H1 (cell line): ENCODE measurements around the gene GNAL. TPM values are rescaled to one million over a fixed set of nuclear protein-coding genes. Genes with fewer than 3 reads are reported as not detected.
"Not testable (repeated sequence)": the region's sequence is repeated elsewhere in the genome, so short reads cannot be mapped to it uniquely, and the experiment has no call there.

Experiments used
- CTCF ChIA-PET: fragments of 300-600 bp; sonication (Branson Sonifier 250); formaldehyde crosslinking; loops from one replicate; lab custom pipeline; 2021; ENCODE audit not compliant: partially characterized antibody; lab: Charles Lee
- POLR2A ChIA-PET: fragments of 300-600 bp; sonication (Branson Sonifier 250); formaldehyde crosslinking; loops from one replicate; lab custom pipeline; 2021; ENCODE audit warnings: inconsistent platforms; ENCODE audit not compliant: partially characterized antibody; lab: Charles Lee
- DNase-seq, 2 experiments: peaks; one replicate each; pipeline versions ENCODE4 v3.0.0 to v3.0.0-alpha.2; 2010 to 2022; ENCODE audit warnings: low spot score in 2 of 2, low read depth in 1 of 2, mixed read lengths in 1 of 2
- FAIRE-seq: peaks from 2 replicates; lab custom pipeline; 2011; peaks lifted over from hg19 to GRCh38; lab: Jason Lieb, UNC
- H2AFZ ChIP-seq: 2 replicates; pipeline ENCODE4 v1.8.1; 2012; ENCODE audit warnings: low read length, inconsistent platforms
- H2AK5ac ChIP-seq: 2 replicates; pipeline ENCODE4 v1.6.1; 2013; ENCODE audit warnings: low read depth, low read length
- H2BK120ac ChIP-seq: replicated peaks from 2 replicates; pipeline ENCODE3; 2013; ENCODE audit warnings: low read depth, low read length, inconsistent platforms
- H2BK12ac ChIP-seq: 2 replicates; pipeline ENCODE4 v1.6.1; 2013; ENCODE audit warnings: low read depth, low read length
- H2BK15ac ChIP-seq: 2 replicates; pipeline ENCODE4 v1.6.1; 2013; ENCODE audit warnings: low read length
- H2BK20ac ChIP-seq: 2 replicates; pipeline ENCODE4 v1.6.1; 2013; ENCODE audit warnings: low read length
- H2BK5ac ChIP-seq: 2 replicates; pipeline ENCODE4 v1.6.1; 2013; ENCODE audit warnings: low read depth, low read length
- H3K14ac ChIP-seq: 2 replicates; pipeline ENCODE4 v1.6.1; 2013; ENCODE audit warnings: inconsistent platforms; ENCODE audit not compliant: insufficient read length
- H3K18ac ChIP-seq: 2 replicates; pipeline ENCODE4 v1.6.1; 2013; ENCODE audit warnings: low read length; ENCODE audit errors: extremely low read depth
- H3K23ac ChIP-seq: 2 replicates; pipeline ENCODE4 v1.6.1; 2013; ENCODE audit warnings: inconsistent platforms; ENCODE audit not compliant: insufficient read length
- H3K23me2 ChIP-seq: 2 replicates; pipeline ENCODE4 v1.6.1; 2013; ENCODE audit warnings: low read depth, low read length
- H3K27ac ChIP-seq: 2 replicates; pipeline ENCODE4 v1.6.1; 2011; ENCODE audit warnings: low read depth, low read length, inconsistent platforms
- H3K27me3 ChIP-seq, 4 experiments: replicated peaks in 1 of 4; 1 replicate in 1 of 4; 2 replicates in 3 of 4; pipeline versions ENCODE4 v1.6.1 to v1.8.1; 2011 to 2013; ENCODE audit warnings: low read length in 3 of 4, mild to moderate bottlenecking in 3 of 4, inconsistent platforms in 2 of 4, mixed read lengths in 2 of 4, moderate library complexity in 1 of 4; ENCODE audit not compliant: control insufficient read depth in 3 of 4, insufficient read depth in 3 of 4; ENCODE audit errors: extremely low read depth in 1 of 4
- H3K36me3 ChIP-seq, 4 experiments: 2 replicates each; pipeline versions ENCODE4 v1.6.1 to v1.8.1; 2011 to 2013; ENCODE audit warnings: mild to moderate bottlenecking in 4 of 4, low read length in 3 of 4, moderate library complexity in 2 of 4, control low read depth in 1 of 4, inconsistent platforms in 1 of 4; ENCODE audit not compliant: insufficient read depth in 4 of 4, control insufficient read depth in 2 of 4
- H3K4ac ChIP-seq: replicated peaks from 2 replicates; pipeline ENCODE3; 2013; ENCODE audit warnings: low read length, low read depth, mixed read lengths, inconsistent platforms; ENCODE audit not compliant: insufficient read length
- H3K4me1 ChIP-seq, 4 experiments: replicated peaks in 1 of 4; 1 replicate in 1 of 4; 2 replicates in 3 of 4; pipeline versions ENCODE4 v1.6.1 to v1.8.1; 2011 to 2013; ENCODE audit warnings: low read length in 3 of 4, inconsistent platforms in 2 of 4, mixed read lengths in 1 of 4; ENCODE audit not compliant: insufficient read depth in 4 of 4, control insufficient read depth in 3 of 4
- H3K4me2 ChIP-seq, 2 experiments: 2 replicates each; pipeline versions ENCODE4 v1.6.1 to v1.8.1; 2011 to 2013; ENCODE audit warnings: low read depth in 2 of 2, low read length in 2 of 2, control low read depth in 1 of 2, inconsistent platforms in 1 of 2, mild to moderate bottlenecking in 1 of 2; ENCODE audit not compliant: insufficient read depth in 1 of 2
- H3K4me3 ChIP-seq, 4 experiments: fragments of 200-600, 300-600 bp in 1 of 4; sonication (generic), shearing (Covaris generic), sonication (Bioruptor Twin) in 1 of 4; 2 replicates each; pipeline versions ENCODE4 v1.5.1 to v1.8.1; 2011 to 2016; ENCODE audit warnings: low read length in 4 of 4, low read depth in 3 of 4, control low read depth in 2 of 4, inconsistent platforms in 2 of 4, mild to moderate bottlenecking in 2 of 4, mixed read lengths in 1 of 4, moderate library complexity in 1 of 4; ENCODE audit not compliant: insufficient read depth in 2 of 4; ENCODE audit errors: extremely low read depth in 1 of 4
- H3K56ac ChIP-seq: replicated peaks from 2 replicates; pipeline ENCODE3; 2013; ENCODE audit warnings: low read depth, mild to moderate bottlenecking, mixed read lengths, low read length, inconsistent platforms; ENCODE audit not compliant: insufficient read length
- H3K79me1 ChIP-seq: 2 replicates; pipeline ENCODE4 v1.6.1; 2013; ENCODE audit warnings: low read depth, low read length, control low read depth
- H3K79me2 ChIP-seq, 2 experiments: 2 replicates each; pipeline versions ENCODE4 v1.6.1 to v1.8.1; 2012 to 2013; ENCODE audit warnings: low read length in 2 of 2, mild to moderate bottlenecking in 2 of 2, inconsistent platforms in 1 of 2; ENCODE audit not compliant: insufficient read depth in 2 of 2, control insufficient read depth in 1 of 2
- H3K9ac ChIP-seq, 4 experiments: replicated peaks in 1 of 4; 1 replicate in 1 of 4; 2 replicates in 3 of 4; pipeline versions ENCODE4 v1.6.1 to v1.8.1; 2011 to 2013; ENCODE audit warnings: low read depth in 3 of 4, low read length in 3 of 4, control low read depth in 2 of 4, mild to moderate bottlenecking in 2 of 4, moderate library complexity in 2 of 4, inconsistent platforms in 1 of 4; ENCODE audit errors: extremely low read depth in 1 of 4
- H3K9me3 ChIP-seq, 2 experiments: 2 replicates each; pipeline versions ENCODE4 v1.6.1 to v1.8.1; 2012 to 2013; ENCODE audit warnings: mild to moderate bottlenecking in 2 of 2, moderate library complexity in 2 of 2, control low read depth in 1 of 2, inconsistent platforms in 1 of 2, low read depth in 1 of 2, low read length in 1 of 2, mixed read lengths in 1 of 2; ENCODE audit not compliant: insufficient read depth in 2 of 2
- H4K20me1 ChIP-seq, 2 experiments: replicated peaks in 1 of 2; 2 replicates each; pipeline versions ENCODE3 to v1.8.1; 2011 to 2013; ENCODE audit warnings: inconsistent platforms in 2 of 2, low read length in 2 of 2, mild to moderate bottlenecking in 1 of 2; ENCODE audit not compliant: insufficient read depth in 2 of 2, control insufficient read depth in 1 of 2
- H4K5ac ChIP-seq: 2 replicates; pipeline ENCODE4 v1.6.1; 2013; ENCODE audit warnings: low read length, low read depth, mixed read lengths, inconsistent platforms; ENCODE audit not compliant: insufficient read length
- H4K8ac ChIP-seq: 2 replicates; pipeline ENCODE4 v1.8.0; 2013; ENCODE audit warnings: mild to moderate bottlenecking, moderate library complexity, low read length, inconsistent platforms; ENCODE audit not compliant: insufficient read depth; ENCODE audit errors: extremely low read depth
- H4K91ac ChIP-seq: replicated peaks from 2 replicates; pipeline ENCODE3; 2013; ENCODE audit warnings: low read length, mixed read lengths, inconsistent platforms; ENCODE audit not compliant: insufficient read length
- WGBS, 2 experiments: shearing (Covaris generic) in 1 of 2; methylation state at CpG; one replicate each; pipeline versions ENCODE4 v1.1.6 to v1.1.7; 2013 to 2015; ENCODE audit warnings: low lambda C conversion rate in 2 of 2, mixed read lengths in 2 of 2, inconsistent platforms in 1 of 2, low coverage in 1 of 2, missing lambda C conversion rate in 1 of 2; ENCODE audit not compliant: insufficient replicate concordance in 2 of 2, insufficient coverage in 1 of 2, insufficient read length in 1 of 2; ENCODE audit errors: extremely low coverage in 1 of 2, missing lambda C conversion rate in 1 of 2; 5-methylcytosine and 5-hydroxymethylcytosine counted together
- polyA plus RNA-seq, 7 experiments: library from polyadenylated mRNA; depleted of rRNA in 3 of 7; stranded (reverse) in 5 of 7; unstranded in 2 of 7; fragments of >200 nt in 5 of 7; fragments of 200-250 nt in 2 of 7; gene quantifications; 1 replicate in 5 of 7; 2 replicates in 1 of 7; 4 replicates in 1 of 7; pipeline versions ENCODE4 v1.2.1 to v1.2.3, GENCODE V29; 2011 to 2013; ENCODE audit warnings: missing spikeins in 2 of 7, mixed read lengths in 2 of 7
- total RNA-seq: library from RNA; stranded (reverse); fragmentation: NEBNext Ultra II Directional; extraction: Animal tissue kit (Norgen Biotek cat#: 25700); gene quantifications from 2 replicates; pipeline ENCODE4 v1.2.1, GENCODE V29; 2021

GNAL gene
- total and polyA plus RNA-seq, 2 of the 8 experiments (the other 6 are each of a cell fraction or from before 2014, with no cell fraction given), result 13.2 to 18.3 TPM

DNA sequence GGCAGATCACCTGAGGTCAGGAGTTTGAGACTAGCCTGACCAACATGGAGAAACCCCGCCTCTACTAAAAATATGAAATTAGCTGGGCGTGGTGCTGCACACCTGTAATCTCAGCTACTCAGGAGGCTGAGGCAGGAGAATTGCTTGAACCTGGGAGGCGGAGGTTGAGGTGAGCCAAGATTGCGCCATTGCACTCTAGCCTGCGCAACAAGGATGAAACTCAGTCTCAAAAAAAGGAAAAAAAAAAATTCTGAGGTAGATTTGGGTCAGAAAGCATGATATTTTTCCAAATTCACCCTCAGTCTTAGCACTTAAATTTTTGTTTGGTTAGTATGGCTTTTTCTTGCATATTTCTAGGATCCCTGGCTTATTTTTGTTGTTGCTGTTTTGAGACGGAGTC, 165.5 kb downstream of the GNAL start:
- H4K91ac ChIP-seq, H3K56ac ChIP-seq, H3K18ac ChIP-seq, H2BK5ac ChIP-seq, H2BK120ac ChIP-seq, H4K20me1 ChIP-seq, H3K27me3 ChIP-seq, H3K79me1 ChIP-seq, H3K27ac ChIP-seq, H3K4ac ChIP-seq, H3K23ac ChIP-seq, H2AK5ac ChIP-seq, H3K9ac ChIP-seq, H3K4me2 ChIP-seq, H2BK12ac ChIP-seq, H2BK20ac ChIP-seq, H3K23me2 ChIP-seq, H3K14ac ChIP-seq, H2AFZ ChIP-seq, DNase-seq, H2BK15ac ChIP-seq, H4K5ac ChIP-seq, H3K9me3 ChIP-seq, FAIRE-seq, H3K36me3 ChIP-seq, H3K4me3 ChIP-seq: not testable (repeated sequence)
- H3K79me2 ChIP-seq, result peaks cover 8 to 24% of the 10 kb centered on the region in 2 experiments; a peak in 3 of 4 replicates
- peak overlapping the region; percentile 58; the same call in 1 of the 2 replicates for H4K8ac ChIP-seq
- POLR2A ChIA-PET, result interaction anchor here (0.9 kb wide), 1 partner anchor 165 kb away, joined by 8 read pairs; no protein-coding TSS in a partner anchor
- CTCF ChIA-PET, result interaction anchor here (0.6 kb wide), 1 partner anchor 138 kb away, joined by 3 read pairs; no protein-coding TSS in a partner anchor
- WGBS, 2 experiments, result 96% methylated on average over 6 of the region's 6 CpGs; no CpG with 5 or more reads in 1 of the 2 experiments
- H3K4me1 ChIP-seq, result peaks cover 3 to 13% (median 12%) of the 10 kb centered on the region in 4 experiments; a peak in 6 of 7 replicates
